GM19035 (cell line): ENCODE results near the gene PRR18.
A peak's percentile ranks its signal among the peaks of the same experiment; 100 is the strongest.

Experiments used
- ATAC-seq: cut with Tn5 transposase; IDR thresholded peaks from one replicate; pipeline ENCODE4 v1.9.1; 2021; ENCODE audit not compliant: unreplicated experiment

Gene PRR18

DNA sequence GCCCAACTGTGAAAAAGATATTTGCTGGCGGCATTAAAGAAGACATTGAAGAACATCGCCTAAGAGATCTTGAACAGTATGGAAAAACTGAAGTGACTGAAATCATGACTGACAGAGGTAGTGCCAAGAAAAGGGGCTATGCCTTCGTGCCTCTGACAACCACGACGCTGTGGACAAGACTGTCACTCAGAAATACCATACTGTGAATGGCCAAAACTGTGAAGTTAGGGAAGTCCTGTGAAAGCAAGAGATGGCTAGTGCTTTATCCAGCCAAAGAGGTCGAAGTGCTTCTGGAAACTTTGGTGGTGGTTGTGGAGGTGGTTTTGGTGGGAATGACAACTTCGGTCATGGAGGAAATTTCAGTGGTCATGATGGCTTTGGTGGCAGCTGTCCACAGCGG lies 26.7 kb upstream of the PRR18 start:
- no peak for ATAC-seq

DNA sequence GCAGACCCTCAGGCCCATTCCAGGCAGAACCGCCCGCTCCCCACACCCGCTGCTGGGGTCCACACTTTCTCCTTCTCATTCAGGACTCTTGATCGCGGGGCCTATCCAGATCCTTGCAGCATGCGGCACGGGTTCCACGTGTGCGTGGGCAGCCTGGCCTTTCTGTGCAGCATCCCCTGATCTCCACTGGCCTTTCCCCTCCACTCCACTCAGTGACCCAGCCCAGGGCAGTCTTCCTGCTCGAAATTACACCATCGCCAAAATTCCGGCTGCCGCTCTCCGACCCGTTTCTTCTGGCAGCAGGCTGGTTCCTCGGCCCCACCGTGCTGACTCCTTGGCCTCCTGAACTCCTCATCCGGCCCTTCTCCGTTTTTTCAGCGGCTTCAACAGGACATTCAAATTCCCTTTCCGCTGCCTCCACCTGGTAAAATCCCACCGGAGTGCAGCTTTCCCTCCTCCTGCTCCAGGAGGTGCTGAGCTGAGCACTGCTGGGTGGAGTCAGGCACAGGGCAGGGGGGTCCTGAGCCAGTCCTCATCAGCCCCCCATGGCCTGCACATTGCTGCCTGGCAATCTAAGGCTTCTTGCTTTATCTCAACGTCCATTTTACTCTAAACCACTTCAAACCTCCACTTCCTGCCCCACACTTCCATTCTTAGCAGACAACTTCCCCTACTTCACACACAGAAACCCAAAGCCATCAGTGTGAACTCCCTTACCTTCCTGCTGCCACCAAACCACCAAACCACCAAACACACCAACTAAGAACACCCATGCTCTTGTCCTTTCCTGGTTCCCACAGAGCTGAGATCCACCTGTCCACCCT lies 25.2 kb upstream of the PRR18 start:
- peak; percentile 71 for ATAC-seq

DNA sequence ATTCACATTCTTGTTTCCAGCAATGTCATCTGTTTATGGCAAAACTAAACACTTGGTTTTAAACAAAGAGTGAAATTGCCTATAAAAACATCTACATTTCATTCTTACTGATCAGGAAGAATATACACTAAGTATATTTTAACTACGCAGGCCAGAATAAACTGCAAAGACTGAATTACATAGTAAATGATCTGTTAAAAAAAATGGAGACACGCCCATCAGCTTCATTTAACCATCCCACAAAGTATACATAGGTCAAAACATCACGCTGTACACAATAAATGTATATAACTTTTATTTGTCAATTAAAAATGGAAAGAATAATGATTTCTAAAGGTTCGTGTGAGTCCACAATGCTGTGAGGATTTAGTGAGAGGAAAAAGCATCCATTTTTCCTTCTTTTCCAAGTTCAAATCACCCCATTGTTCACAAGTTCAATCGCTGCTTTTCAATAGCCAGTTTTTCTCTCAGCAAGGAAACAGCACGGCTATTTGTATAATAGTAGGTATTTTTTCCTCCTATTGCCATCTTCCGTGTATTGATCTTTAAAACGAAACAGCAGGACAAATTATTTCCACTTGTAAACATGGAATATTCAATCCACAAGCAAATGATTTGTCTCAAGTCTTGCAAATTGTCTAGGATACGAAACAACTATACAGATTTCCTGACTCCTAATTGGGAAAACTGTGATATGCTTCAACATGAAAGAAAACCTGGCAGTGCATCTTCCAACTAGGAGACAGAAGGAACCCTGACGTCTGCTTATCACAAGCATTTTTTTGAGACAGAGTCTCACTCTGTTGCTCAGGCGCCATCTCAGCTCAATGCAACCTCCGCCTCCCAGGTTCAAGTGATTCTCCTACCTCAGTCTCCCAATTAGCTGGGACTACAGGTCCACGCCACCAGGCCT lies 23.6 kb upstream of the PRR18 start:
- no peak for ATAC-seq

DNA sequence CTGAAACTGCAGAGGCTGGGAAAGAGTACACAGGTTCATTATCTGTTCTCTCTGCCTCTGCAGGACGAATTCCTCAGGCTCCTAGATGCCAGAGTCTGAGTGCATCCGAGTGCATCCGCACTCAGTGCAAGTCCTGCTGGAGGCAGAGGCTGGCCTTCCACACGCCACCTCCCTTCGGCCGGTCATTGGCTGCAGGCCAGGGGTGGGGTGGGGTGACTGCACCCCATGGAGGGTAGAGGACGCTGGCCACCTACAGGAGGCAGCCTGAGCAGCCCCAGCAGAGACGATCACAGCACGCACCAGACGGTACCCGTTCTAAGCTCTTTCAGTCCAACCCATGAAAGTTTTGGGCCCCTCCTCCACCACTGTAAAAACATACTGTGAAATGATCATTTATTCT lies 22.4 kb upstream of the PRR18 start:
- ATAC-seq, result no peak

DNA sequence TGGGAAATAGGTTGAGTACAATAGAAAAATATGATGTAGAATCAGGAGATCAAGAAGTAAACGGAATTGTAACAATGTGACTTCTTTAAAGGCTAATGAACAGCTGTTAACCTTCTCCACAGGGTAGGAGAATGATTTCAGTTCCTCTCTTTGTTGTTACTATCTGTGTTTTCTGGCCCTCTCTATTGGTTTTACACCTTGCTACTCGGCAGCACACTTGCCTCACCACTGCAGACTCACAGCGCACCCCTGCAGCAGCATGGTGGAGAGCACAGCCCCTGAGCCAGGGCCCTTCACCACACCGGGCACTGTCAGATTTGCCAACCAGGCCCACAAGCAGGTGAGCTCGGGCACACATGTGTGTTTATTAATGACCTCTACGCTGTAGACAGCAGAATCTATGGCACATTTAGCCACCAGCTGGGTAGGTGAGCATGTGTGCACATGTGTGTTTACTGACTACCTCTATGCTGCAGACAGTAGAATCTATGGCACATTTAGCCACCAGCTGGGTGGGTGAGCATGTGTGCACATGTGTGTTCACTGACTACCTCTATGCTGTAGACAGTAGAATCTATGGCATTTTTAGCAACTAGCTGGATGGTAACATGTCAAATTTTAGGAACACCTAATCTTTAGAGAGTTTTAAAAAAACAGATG lies 17.3 kb upstream of the PRR18 start:
- ATAC-seq, result no peak

DNA sequence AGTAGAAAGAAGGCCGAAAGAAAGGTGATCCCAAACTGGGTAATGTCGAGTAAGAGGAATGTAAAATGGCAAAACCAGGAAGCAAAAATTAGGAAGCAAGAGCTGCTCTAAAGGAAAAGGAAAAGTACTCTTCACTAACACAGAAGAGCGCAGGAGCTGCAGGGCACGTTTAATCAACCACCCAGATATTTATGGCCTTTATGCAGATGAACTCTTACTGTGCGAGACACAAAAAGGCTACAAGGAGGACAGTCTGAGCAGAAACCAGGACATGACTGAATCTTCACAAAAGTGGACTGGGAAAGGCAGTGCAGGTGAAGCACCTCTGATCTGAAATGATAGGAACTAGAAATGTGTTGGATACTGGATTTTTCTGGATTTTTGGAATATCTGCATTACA lies 15.2 kb upstream of the PRR18 start:
- no peak for ATAC-seq

DNA sequence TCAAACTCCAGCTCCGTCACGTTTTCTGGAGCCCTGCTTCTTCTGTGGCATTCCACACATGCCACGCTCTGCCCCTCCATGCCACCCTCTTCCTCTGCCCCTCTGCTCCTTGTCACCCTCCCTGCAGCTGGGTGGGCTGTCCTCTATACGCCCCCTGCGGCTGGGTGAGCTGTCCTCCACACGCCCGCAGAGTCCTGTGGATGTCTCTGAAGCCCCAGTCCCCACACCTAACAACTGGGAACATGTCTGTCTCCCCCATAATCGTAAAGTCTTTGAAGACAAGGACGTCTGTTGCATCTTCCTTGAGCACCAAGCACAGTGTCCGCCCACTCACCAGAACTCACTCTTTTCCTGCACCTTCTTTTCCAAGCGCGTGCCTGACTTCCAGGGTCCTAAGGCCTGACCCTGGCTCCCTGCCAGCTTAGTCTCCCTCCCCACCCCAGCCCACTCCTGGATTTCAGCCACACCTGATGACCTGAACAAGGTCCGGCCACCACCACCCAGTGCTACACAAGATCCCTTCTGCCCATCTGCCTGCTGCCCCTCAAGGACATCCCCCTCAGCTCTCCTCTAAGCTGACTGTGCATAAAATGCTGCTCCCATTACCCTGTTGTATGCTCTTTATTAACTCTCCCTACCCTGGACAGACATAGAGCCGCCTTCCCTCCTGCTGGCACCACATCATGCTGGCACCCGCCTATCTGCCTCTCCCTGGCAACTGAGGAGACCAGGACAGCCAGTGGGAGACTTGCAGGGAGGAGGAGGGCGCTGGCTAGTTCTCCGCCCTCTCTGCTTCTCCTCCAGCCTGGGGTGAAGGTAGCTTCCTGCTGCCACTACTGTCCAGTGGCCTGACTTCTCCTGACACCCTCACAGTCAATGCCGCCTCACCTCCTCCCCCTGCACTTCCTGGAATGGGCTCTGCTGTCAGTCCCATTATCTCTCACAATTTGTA lies 10.7 kb upstream of the PRR18 start:
- no peak for ATAC-seq

DNA sequence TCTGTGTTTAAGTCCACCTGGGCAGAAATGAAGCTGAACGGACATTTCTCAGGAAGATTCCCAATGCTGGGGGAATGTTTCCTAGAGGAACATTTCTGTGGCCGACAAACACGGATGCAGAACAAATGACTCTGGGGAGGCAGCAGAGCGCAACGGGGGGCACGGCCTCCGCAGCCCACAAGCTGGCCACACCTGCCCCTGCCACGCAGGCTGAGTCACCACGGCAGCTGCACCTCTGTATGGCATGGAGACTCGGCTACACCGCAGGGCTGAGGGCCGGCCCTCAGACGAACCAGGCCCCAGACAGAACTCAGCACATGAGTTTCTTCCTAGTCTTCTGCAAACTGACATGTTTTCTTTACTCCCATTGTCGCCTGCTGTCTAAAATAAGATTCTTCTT lies 10.0 kb upstream of the PRR18 start:
- ATAC-seq, result no peak

DNA sequence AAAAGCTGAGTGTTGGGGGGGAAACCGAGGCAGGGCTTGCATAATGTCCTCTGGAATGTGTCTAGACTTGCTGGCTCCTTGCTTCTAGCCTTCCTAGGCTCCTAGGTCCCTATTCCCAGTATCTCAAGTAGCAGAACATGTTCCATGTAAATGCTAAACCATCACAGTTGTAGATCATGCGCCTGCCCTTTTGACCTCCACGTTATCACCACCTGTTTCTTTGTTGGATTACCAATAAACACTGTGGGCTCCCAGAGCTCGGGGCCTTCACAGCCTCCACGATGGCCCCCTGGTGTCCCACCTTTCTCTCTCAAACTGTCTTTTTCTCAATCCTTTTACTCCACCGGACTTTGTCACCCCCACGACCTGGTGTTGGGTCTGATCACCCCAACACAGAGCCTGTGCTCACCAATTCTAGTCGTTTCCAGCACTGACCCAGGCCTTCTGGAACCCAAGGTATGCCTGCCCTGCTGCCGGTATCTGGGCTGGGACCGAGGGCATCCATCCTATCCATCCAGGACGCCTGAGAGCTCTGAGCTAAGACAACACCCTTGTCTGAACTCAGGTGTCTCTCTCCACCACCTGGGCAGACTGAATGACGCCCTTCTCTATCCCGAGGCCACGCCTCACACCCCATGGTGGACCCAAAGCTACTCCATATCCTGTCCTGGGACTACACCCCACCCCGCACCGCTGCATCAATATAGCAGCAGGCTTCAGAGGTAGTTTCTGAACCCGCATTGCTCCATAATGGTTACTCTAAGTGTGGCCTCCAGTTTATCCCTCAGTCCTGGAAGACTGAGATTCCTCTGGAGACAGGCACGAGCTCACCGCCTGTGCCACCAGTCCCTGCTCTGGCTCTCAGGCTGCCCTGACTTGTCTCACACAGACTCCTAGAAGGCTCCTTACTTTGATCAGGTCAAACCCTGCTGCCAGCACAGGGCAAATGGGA lies 9.3 kb upstream of the PRR18 start:
- no peak for ATAC-seq

DNA sequence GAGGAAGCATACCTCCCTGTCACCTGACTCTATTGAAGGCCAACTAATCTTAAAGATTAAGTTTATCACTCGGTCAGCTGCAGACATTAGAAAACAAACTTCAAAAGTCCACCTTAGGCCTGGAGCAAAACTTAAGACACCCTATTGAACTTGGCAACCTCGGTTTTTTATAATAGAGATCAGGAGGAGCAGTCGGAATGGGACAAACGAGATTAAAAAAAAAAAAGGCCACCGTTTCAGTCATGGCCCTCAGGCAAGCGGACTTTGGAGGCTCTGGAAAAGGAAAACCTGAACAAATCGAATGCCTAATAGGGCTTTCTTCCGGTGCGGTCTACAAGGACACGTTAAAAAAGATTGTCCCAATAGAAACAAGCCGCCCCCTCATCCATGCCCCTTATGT lies 7.2 kb upstream of the PRR18 start:
- no peak for ATAC-seq

DNA sequence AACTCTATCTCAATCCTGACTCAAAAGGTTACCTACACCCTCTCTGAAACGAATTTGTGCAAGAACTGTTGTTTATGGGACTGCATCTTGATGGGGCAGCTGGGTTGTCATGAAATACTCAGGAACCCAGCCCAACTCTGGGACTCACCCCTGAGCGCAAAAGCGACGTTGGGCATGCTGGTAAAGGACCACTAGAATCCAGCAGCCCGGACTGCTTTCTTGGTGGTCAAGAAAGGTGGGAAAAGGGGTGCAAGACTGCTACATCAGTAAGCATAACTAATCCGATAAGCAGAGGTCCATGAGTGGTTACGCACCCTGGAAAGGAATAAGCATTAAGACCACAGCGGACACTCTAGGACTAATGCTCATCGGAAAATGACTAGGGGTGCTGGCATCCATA lies 6.3 kb upstream of the PRR18 start:
- ATAC-seq, result no peak

DNA sequence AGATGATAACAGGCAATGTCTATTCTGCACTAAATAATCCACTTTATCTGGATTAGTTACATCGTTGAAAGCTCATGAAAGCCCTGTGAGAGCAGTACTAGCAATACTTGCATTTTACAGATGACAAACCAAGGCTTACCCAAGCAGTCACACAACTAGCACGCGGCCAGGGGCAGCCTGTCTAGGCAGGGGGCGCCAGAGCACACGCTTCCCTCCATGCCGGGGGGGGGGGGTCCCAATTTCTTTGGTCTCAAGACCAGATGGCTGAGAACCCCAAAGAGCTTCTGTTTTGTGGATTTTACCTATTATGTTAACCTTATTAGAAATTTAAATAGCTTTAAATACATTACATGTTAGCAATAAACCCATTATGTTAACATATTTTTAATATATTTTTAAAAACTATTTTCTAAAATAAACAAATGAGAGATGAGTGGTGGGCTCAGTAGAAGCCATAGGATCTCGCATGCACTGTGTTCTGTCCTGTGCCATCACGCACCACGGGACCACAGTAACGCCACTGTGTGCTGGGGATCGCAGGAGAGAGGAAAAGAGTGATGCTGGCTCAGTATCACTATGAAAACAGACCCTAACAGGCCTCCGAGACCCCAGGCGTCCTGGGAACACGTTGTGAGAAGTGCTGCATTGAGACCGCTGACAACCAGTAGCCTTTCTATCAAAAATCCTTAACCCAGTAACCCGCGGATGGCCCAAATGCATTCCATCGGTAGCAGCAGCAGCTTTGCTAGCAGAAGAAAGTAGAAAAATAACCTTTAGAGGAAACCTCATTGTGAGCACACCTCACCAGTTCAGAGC lies 5.3 kb upstream of the PRR18 start:
- ATAC-seq, result peak; percentile 88

DNA sequence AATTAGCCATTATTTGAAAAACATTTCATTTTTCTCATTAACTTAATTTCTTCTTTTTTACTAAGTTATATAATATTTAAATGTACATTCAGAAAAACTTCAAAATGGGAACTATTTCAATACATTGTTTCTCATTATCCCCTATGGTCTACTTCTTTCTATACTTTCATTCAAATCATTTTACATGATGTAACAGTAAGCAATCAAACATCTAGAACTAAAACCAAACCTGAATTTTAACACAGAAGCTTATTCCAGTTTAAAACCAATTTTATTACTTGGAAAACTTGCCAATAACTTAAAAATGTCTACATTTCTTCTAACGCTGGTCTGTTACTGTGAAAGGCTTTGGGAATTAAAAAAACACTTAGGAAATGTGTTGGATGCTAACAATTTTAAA lies 4.6 kb upstream of the PRR18 start:
- ATAC-seq, result no peak

DNA sequence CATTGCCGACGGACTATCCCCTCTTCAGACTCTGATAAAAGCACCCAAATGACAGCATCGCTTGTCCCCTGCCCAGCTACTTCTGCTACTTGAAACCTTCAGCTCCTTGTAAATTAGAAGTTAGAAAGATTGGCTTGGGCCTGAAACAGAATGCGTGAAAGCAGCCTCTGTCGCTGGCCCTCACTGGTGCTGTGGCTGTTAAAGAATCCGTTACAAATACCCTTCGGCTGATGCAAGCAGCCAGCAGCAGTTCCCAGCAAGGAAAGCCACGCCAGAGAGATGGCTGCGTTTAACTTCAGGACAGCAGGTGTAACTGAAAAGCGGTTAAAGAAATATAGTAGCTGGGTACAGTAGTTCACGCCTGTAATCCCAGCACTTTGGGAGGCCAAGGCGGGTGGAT lies 2.4 kb upstream of the PRR18 start:
- ATAC-seq, result no peak

DNA sequence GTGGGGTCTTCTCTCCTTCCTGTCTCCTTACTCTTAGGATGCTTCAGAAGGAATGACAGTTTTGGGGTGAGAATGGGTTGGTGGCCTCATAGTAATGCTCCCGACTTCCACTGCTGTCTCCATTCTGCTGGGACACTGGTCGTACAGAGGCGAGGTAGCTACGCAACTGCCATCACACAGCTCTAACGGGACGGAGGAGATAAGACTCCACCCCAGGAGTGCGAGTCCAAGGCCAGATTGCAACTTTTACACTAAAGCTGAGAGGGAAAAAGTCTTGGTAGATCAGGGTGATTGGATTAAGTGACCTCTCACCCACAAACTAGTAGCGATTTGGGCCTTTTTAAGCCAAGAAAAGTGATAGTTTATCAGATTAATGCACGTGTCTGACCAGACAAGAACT lies 1.8 kb upstream of the PRR18 start:
- no peak for ATAC-seq

DNA sequence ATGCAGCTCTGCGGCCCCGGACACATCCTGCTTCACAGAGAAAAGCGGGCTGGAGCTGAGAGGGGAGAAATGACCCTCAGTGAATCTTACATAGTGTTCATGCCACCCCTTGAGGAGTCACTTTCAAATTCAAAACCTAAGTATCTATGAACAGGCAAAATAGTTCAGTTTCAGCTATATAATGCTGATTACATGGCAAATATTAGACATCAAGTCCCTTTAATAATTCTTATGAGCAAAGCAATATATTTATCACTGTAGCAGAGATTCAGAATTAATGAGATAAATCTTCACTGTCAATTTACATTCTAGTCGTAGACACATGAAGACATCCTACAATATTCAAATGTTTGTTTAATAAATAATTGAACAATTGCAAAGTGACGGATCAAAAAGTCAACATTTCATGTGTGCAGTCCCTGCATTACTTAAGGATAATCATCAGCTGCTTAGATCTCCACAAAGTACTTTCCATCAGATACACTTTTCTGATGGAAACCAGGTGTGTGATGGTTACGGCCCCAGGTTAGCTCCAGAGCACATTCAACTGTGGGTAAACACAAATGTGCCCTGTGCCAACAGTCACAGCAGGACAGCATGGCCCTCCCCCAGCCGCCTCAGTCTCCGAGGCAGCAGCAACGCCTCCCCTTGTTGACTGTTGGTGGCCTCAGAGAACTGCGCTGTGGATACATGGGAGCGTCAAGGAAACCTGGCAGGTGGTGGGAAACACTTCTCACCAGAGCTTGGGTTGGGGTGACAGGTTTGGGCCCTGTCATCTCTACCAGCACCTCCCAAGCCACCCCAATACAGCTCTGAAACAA lies 787 bp upstream of the PRR18 start:
- ATAC-seq, result no peak

DNA sequence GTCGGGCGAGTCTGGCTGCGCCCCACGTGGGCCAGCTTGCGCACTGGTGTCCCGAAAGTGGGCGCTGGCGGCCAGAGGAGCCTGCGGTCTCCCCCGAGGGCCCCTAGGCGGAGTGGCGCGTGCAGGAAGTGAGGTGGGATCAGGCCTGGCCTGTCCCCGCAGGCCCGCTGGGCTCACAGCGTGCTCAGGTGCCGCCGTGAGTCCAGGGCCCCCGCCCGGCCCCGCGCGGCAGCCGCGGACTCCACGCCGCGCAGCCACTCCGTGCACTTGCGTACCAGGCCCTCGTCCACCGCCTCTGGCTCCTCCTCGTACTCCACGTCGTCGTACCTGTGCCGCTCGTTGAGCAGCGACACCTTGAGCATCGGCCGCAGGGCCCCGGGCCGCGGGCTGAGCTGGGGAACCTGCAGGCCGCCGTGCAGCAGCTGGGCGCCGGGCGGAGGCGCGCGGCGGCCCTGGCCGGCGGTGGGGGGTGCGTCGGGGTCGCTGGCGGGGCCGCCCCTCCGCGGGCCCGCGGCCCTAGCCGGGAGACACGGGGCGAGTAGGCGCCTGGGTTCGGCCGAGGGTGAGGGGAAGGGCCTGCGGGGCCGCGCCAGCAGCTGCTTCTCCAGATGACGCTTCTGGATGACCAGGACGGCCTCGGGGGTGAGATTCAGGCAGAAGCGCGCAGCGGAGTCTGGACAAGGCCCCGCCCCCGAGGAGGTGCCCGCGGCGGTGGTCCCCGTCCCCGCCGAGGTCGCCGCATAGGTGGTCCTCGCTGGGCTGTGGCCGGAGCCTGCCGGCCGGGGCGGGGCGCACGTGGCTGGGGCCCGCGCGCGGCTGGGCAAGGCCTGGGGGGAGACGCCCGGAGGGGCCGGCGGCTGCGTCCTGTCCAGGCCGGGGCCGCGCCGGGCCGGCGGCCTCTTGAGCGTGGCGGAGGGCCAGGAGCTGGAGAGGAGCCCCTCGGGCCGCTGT lies 835 bp downstream of the PRR18 start:
- peak; percentile 42 for ATAC-seq
